Measurements from ENCODE around the gene ATG13. TPM values are rescaled to one million over a fixed set of nuclear protein-coding genes. Genes with fewer than 3 reads are reported as not detected.

ATG13 gene
- polyA plus RNA-seq, 1 experiment = 57.9 TPM

DNA sequence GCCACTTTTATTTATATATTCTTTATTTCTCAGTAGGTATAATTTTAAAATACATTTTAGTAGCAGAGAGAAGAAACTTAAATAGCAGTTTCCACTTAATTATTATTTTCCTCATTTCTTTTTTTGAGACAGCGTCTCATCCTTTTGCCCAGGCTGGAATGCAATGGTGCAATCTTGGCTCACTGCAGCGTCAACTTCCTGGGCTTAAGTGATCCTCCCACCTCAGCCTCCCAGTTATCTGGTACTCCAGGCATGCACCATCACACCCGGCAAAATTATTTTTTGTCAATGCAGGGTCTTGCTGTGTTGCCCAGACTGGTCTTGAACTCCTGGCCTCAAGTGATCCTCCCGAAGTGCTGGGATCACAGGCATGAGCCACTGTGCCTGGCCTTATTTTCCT is 38.3 kb downstream of the ATG13 start:
- no peaks in the 10 kb centered on the region for H3K9me3 ChIP-seq (ENCODE audit: control insufficient read depth, insufficient read depth, low read length)
- ChIA-PET POLR2A (no interaction called here), CTCF (no interaction called here)
- no peak for TF ChIP-seq CTCF (IDR thresholded peaks at IDR 0.05; ENCODE audit: low read depth, low read length)
- no peaks in the 10 kb centered on the region for H3K27me3 ChIP-seq (ENCODE audit: control insufficient read depth, insufficient read depth, low read length)
- DNase-seq (ENCODE audit: low read depth, low spot score) = no peak
- no peak overlapping the region for H3K27ac ChIP-seq (ENCODE audit: low read depth, low read length)
- H3K4me3 ChIP-seq (ENCODE audit: low read depth, low read length) = no peak overlapping the region

DNA sequence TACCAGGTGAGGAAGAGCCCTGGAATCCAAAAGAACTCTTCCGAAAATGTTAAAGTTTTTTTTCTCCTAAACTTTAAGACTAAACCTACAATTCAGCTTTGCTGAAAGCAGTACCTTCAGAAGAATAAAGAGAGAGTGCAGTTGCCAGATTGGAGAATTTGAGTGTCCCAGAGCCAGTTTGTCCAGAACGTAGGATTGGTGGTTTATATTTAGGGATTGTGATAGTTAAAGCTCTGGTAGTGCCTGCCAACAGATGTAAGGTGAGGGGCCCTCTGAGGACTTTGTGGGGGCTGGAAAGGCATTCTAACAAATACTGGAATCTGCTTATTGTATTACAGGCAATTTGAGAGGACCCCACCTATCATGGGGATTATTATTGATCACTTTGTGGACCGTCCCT is 39.8 kb downstream of the ATG13 start:
- ChIA-PET CTCF (no interaction called here), POLR2A (interaction anchor here (0.9 kb wide), 1 partner anchor 63 kb away, joined by 3 read pairs; no protein-coding TSS in a partner anchor)
- no peaks in the 10 kb centered on the region for H3K27me3 ChIP-seq (ENCODE audit: control insufficient read depth, insufficient read depth, low read length)
- no peaks in the 10 kb centered on the region for H3K9me3 ChIP-seq (ENCODE audit: control insufficient read depth, insufficient read depth, low read length)
- DNase-seq (ENCODE audit: low read depth, low spot score) = no peak
- no peak for TF ChIP-seq CTCF (IDR thresholded peaks at IDR 0.05; ENCODE audit: low read depth, low read length)
- no peak overlapping the region for H3K4me3 ChIP-seq (ENCODE audit: low read depth, low read length)
- H3K27ac ChIP-seq (ENCODE audit: low read depth, low read length) = peak overlapping the region; percentile 3

DNA sequence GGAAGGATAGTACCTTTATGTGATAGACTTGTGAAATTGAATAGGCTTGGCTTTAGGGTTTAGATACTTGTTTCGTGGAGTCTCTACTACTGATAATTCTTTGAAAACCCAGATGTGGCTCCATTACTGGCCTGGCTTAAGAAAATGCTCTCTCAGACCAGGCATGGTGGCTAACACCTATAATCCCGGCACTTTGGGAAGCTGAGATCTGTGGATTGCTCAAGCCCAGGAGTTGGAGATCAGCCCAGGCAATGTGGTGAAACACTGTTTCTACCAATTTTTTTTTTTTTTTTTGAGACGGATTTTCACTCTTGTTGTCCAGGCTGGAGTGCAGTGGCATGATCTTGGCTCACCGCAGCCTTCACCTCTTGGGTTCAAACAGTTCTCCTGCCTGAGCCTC is 40.9 kb downstream of the ATG13 start:
- CTCF ChIA-PET = no interaction called here
- Histone ChIP-seq H3K4me3 (ENCODE audit: low read depth, low read length) (no peak overlapping the region), H3K27ac (ENCODE audit: low read depth, low read length) (peak overlapping the region; percentile 34), H3K27me3 (ENCODE audit: control insufficient read depth, insufficient read depth, low read length) (no peaks in the 10 kb centered on the region), H3K9me3 (ENCODE audit: control insufficient read depth, insufficient read depth, low read length) (no peaks in the 10 kb centered on the region)
- DNase-seq (ENCODE audit: low read depth, low spot score) = peak; percentile 39
- POLR2A ChIA-PET = interaction anchor here (0.7 to 1.0 kb wide), 2 partner anchors 40 to 76 kb away, joined by 3 to 6 read pairs; no protein-coding TSS in a partner anchor
- TF ChIP-seq CTCF (IDR thresholded peaks at IDR 0.05; ENCODE audit: low read depth, low read length) = no peak

DNA sequence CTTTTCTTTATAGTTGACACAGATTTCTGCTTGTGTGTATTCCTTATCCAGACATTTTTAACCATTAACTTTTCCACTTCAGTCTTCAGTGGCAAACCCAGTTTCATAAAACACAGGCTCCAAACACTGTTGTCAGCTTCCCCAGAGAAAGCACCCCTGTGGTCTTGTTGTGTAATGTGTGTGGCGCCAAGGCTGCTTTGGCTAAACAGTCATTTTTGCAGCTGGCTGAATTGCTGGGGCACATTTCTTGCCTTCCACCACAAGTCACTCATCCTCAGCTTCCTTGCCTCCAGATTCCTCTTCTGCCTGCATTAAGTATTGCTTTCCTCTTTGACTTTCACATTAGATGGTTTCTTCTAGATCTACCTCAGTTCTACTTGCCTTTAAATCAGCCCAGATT is 42.6 kb downstream of the ATG13 start:
- TF ChIP-seq CTCF (IDR thresholded peaks at IDR 0.05; ENCODE audit: low read depth, low read length) = no peak

GRCh38 chr11:46661836-46662235 is 44.5 kb downstream of the ATG13 start:
- Histone ChIP-seq H3K9me3 (ENCODE audit: control insufficient read depth, insufficient read depth, low read length) (no peaks in the 10 kb centered on the region), H3K27ac (ENCODE audit: low read depth, low read length) (no peak overlapping the region), H3K4me3 (ENCODE audit: low read depth, low read length) (no peak overlapping the region), H3K27me3 (ENCODE audit: control insufficient read depth, insufficient read depth, low read length) (no peaks in the 10 kb centered on the region)
- no peak for DNase-seq (ENCODE audit: low read depth, low spot score)
- TF ChIP-seq CTCF (IDR thresholded peaks at IDR 0.05; ENCODE audit: low read depth, low read length) = no peak
- CTCF ChIA-PET = no interaction called here
- POLR2A ChIA-PET = no interaction called here

More for the DNA sequence above, 42.6 kb downstream of the ATG13 start:
- DNase-seq (ENCODE audit: low read depth, low spot score) = peak; percentile 49
- Histone ChIP-seq H3K4me3 (ENCODE audit: low read depth, low read length) (no peak overlapping the region), H3K27ac (ENCODE audit: low read depth, low read length) (no peak overlapping the region), H3K9me3 (ENCODE audit: control insufficient read depth, insufficient read depth, low read length) (no peaks in the 10 kb centered on the region), H3K27me3 (ENCODE audit: control insufficient read depth, insufficient read depth, low read length) (no peaks in the 10 kb centered on the region)
- CTCF ChIA-PET = interaction anchor here (0.6 kb wide), 1 partner anchor 155 kb away, joined by 5 read pairs; no protein-coding TSS in a partner anchor
- POLR2A ChIA-PET = interaction anchor here (0.7 to 1.0 kb wide), 2 partner anchors 11 to 17 kb away, joined by 3 to 5 read pairs; no protein-coding TSS in a partner anchor
